Measurements from ENCODE around the gene ABTB1. TPM values are rescaled to one million over a fixed set of nuclear protein-coding genes. Genes with fewer than 3 reads are reported as not detected.

ABTB1 gene
- total and polyA plus RNA-seq, 9 donors: 5.5 to 64.4 (median 26.7) TPM

DNA sequence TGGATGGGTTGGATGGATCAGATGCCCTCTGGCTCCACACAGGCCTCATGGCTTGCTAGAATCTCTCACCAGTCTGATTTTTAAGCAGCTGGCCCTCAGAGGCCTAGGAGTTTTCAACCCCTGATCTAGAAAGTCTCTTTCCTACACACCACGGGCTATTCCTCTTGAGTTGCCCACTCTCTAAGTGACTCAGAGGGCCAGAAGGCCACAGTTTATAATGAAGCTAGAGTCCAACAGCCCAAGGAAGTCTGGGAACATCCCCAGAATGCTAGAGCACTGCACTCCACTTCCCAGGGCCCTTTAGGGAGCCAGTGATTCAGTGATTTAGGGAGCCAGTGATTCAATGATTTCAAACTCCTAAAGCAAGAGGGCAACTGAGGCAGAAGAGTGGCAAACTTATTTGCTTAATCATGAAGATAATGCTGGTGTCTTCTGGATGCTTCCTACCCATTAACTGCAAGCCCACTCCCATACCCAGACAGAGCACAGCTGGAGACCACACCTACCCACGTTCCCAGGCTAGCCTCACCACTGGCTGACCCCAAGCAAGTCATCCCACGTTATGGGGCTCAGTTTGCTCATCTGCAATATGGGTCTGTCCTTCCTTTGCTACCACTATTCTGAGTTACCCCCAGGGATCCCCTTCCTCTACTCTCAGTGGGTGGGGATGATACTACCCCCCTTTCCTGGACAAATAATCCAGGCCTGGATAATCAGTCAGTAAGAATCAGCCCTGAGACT, 36.7 kb downstream of the ABTB1 start:
- H3K4me3 ChIP-seq: no peak overlapping the region
- DNase-seq: no peak
- no peaks in the 10 kb centered on the region for H3K9me3 ChIP-seq
- H3K4me1 ChIP-seq (ENCODE audit: insufficient read depth): no peaks in the 10 kb centered on the region
- intact Hi-C loops (cut with DNase I): no loop called here
- no peaks in the 10 kb centered on the region for H3K27me3 ChIP-seq
- TF ChIP-seq EP300 (IDR thresholded peaks at IDR 0.05) (no peak), CTCF (IDR thresholded peaks at IDR 0.05) (no peak), POLR2A (IDR thresholded peaks at IDR 0.05) (no peak)
- WGBS, 3 donors: 59 to 72% (median 62%) methylated on average over 3 of the region's 3 CpGs
- no peaks in the 10 kb centered on the region for H3K36me3 ChIP-seq
- H3K27ac ChIP-seq: no peak overlapping the region

DNA sequence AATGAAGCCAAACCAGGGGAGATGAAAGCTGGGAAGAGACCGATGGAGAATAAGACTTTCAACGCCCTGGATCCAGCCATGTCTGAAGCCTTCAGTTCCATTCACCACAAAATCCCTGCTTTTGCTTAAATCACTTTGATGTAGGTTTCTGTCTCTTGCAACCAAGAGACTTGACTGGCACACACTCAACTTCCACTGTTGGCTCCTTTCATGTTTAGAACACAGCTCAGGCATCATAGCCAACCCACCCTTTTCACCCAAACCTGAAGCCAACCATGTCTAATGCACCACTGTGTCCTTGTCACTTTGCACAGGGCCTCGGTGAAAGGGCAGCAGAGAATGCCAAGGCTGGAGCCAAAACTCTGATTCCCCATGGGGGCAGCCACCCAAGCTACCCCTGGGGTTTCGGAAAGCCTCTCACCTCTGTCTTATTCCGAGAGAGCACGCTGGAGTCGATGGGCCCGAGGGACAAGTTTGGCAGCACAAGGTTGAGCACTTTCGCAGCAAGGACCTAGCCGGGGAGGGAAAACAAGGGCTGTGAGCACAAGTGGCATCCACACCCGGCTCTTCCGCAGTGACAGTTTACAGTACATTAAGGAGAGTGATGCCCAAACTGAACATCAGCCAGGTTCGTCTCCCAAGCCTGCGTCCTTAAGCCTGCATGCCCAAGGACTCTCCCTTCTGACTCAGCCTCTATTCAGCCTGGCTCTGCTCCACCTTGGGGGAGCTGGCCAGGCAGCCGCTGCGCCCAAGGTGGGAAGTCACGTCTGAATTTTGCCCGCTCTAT, 37.6 kb downstream of the ABTB1 start:
- H3K27ac ChIP-seq: no peak overlapping the region
- no peak overlapping the region for H3K4me3 ChIP-seq
- peak in 1 of 5 donors; percentile 9 for DNase-seq
- TF ChIP-seq CTCF (IDR thresholded peaks at IDR 0.05) (no peak), POLR2A (IDR thresholded peaks at IDR 0.05) (no peak), EP300 (IDR thresholded peaks at IDR 0.05) (no peak)
- no peaks in the 10 kb centered on the region for H3K36me3 ChIP-seq
- intact Hi-C loops (cut with DNase I): no loop called here
- H3K9me3 ChIP-seq: no peaks in the 10 kb centered on the region
- 71 to 86% (median 80%) methylated on average over 18 of the region's 18 CpGs for WGBS, 3 donors
- H3K27me3 ChIP-seq: no peaks in the 10 kb centered on the region
- no peaks in the 10 kb centered on the region for H3K4me1 ChIP-seq (ENCODE audit: insufficient read depth)

DNA sequence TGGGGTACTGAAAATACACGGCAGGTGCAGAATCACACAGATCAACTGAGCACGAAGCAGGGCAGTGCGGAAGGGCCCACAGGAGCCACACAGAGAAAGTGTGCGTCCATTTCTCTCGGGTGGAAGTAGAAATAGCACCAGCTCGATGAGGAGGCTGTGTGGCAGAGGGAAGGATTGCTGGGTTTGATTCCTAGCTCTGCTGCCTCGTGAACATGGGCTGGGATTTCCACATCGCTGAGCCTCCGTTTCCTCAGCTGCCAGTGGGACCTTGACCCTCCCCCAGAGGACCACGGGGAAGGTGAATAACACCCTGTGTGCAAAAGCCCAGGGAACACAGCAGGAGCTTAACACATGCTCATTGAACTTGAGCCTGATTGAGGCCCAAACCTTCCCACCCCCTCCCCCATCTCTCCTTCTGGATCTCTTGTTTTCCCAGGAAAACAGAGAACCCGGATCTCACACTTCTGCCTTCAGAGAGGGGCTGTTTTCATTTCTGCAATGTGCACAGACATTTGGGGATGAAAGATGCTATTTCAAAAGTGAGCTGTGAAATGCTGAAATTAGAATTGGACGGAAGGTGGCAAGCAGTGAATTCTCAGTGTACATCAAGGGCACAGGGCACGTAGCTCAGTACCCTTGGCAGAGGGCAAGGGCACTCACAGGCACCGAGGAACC, 38.4 kb downstream of the ABTB1 start:
- intact Hi-C loops (cut with DNase I): no loop called here
- 68 to 78% (median 71%) methylated on average over 14 of the region's 14 CpGs for WGBS, 3 donors
- Histone ChIP-seq H3K9me3 (no peaks in the 10 kb centered on the region), H3K4me1 (ENCODE audit: insufficient read depth) (no peaks in the 10 kb centered on the region), H3K27ac (no peak overlapping the region), H3K36me3 (no peaks in the 10 kb centered on the region), H3K4me3 (no peak overlapping the region), H3K27me3 (no peaks in the 10 kb centered on the region)
- no peak for TF ChIP-seq POLR2A (IDR thresholded peaks at IDR 0.05)
- no peak for TF ChIP-seq EP300 (IDR thresholded peaks at IDR 0.05)
- no peak for TF ChIP-seq CTCF (IDR thresholded peaks at IDR 0.05)
- DNase-seq: peak in 1 of 5 donors; percentile 4

DNA sequence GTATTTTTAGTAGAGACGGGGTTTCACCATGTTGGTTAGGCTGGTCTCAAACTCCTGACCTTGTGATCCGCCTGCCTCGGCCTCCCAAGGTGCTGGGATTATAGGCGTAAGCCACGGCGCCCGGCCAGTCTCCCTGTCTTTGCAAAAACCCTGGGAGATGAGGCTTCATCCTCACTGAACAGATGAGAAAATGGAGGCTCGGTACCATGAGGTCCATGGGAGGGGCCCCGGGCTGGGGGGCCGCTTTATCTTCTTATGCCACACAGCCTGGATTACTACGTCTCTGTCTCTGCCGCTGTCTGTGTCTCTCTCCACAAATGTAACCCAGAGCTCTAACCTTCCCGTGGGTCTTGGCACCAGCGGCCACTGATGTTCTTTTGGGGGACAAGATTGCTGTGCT, 39.1 kb downstream of the ABTB1 start:
- TF ChIP-seq EP300 (IDR thresholded peaks at IDR 0.05) (no peak), CTCF (IDR thresholded peaks at IDR 0.05) (no peak), POLR2A (IDR thresholded peaks at IDR 0.05) (no peak)
- no peaks in the 10 kb centered on the region for H3K9me3 ChIP-seq
- H3K27me3 ChIP-seq: no peaks in the 10 kb centered on the region
- WGBS, 3 donors: 92 to 96% (median 94%) methylated on average over 14 of the region's 14 CpGs
- no peak overlapping the region for H3K4me3 ChIP-seq
- no peaks in the 10 kb centered on the region for H3K4me1 ChIP-seq (ENCODE audit: insufficient read depth)
- H3K27ac ChIP-seq: no peak overlapping the region
- intact Hi-C loops (cut with DNase I): no loop called here
- DNase-seq: peak in 1 of 5 donors; percentile 9
- no peaks in the 10 kb centered on the region for H3K36me3 ChIP-seq

All from ovary (tissue), 9 donors.